GM21447 (cell line): ENCODE measurements around the gene CMTR1.

Experiments used
- ATAC-seq: cut with Tn5 transposase; IDR thresholded peaks from one replicate; pipeline ENCODE4 v1.9.1; 2021; ENCODE audit not compliant: unreplicated experiment

CMTR1 gene

GRCh38 chr6:37528541-37528940, 95.5 kb downstream of the CMTR1 start:
- ATAC-seq, result no peak

GRCh38 chr6:37530297-37530696, 97.3 kb downstream of the CMTR1 start:
- no peak for ATAC-seq

- ATAC-seq, result no peak
Observed at GRCh38 chr6:37531026-37531425, 98.0 kb downstream of the CMTR1 start.
